H9 (cell line): Measurements from ENCODE around the gene ROBO2. TPM values are rescaled to one million over a fixed set of nuclear protein-coding genes. Genes with fewer than 3 reads are reported as not detected.

Experiments used
- DNase-seq: peaks from one replicate; pipeline ENCODE4 v3.0.0-alpha.2; 2017
- H2AFZ ChIP-seq: one replicate; pipeline ENCODE4 v1.6.1; 2013; ENCODE audit warnings: mild to moderate bottlenecking, low read length, control low read depth, moderate library complexity
- H2AK5ac ChIP-seq: 2 replicates; pipeline ENCODE4 v1.6.1; 2013; ENCODE audit warnings: low read length, control low read depth, mixed read lengths; ENCODE audit not compliant: insufficient read length
- H2BK120ac ChIP-seq: one replicate; pipeline ENCODE4 v1.6.1; 2013; ENCODE audit warnings: low read depth, mild to moderate bottlenecking, low read length, control low read depth, inconsistent platforms; ENCODE audit not compliant: poor library complexity, severe bottlenecking
- H2BK12ac ChIP-seq: 2 replicates; pipeline ENCODE4 v1.6.1; 2013; ENCODE audit warnings: low read length, control low read depth, mixed read lengths, low read depth; ENCODE audit not compliant: insufficient read length
- H2BK15ac ChIP-seq: 2 replicates; pipeline ENCODE4 v1.6.1; 2013; ENCODE audit warnings: low read depth, low read length, control low read depth
- H2BK20ac ChIP-seq: one replicate; pipeline ENCODE4 v1.6.1; 2013; ENCODE audit warnings: low read depth, mild to moderate bottlenecking, low read length, control low read depth, inconsistent platforms; ENCODE audit not compliant: poor library complexity, severe bottlenecking
- H2BK5ac ChIP-seq: 2 replicates; pipeline ENCODE4 v1.6.1; 2013; ENCODE audit warnings: low read length, control low read depth, mixed read lengths; ENCODE audit not compliant: insufficient read length
- H3K14ac ChIP-seq: 2 replicates; pipeline ENCODE4 v1.6.1; 2013; ENCODE audit warnings: low read length, control low read depth; ENCODE audit not compliant: insufficient read depth
- H3K18ac ChIP-seq: 2 replicates; pipeline ENCODE4 v1.6.1; 2013; ENCODE audit warnings: low read depth, mild to moderate bottlenecking, mixed read lengths, low read length, control low read depth; ENCODE audit not compliant: insufficient read length
- H3K23ac ChIP-seq: 2 replicates; pipeline ENCODE4 v1.6.1; 2013; ENCODE audit warnings: low read length, control low read depth, mixed read lengths, low read depth; ENCODE audit not compliant: insufficient read length
- H3K23me2 ChIP-seq: 2 replicates; pipeline ENCODE4 v1.6.1; 2013; ENCODE audit warnings: low read depth, mild to moderate bottlenecking, mixed read lengths, low read length, control low read depth; ENCODE audit not compliant: insufficient read length, poor library complexity, severe bottlenecking
- H3K27ac ChIP-seq: 2 replicates; pipeline ENCODE4 v1.5.1; 2013; ENCODE audit warnings: low read length, control low read depth, mixed read lengths, low read depth; ENCODE audit not compliant: insufficient read length
- H3K27me3 ChIP-seq: 2 replicates; pipeline ENCODE4 v1.6.1; 2013; ENCODE audit warnings: low read length, control low read depth, inconsistent platforms; ENCODE audit not compliant: insufficient read depth
- H3K4ac ChIP-seq: 2 replicates; pipeline ENCODE4 v1.6.1; 2013; ENCODE audit warnings: low read depth, mild to moderate bottlenecking, control low read depth, inconsistent platforms, low read length, moderate library complexity
- H3K4me1 ChIP-seq: 2 replicates; pipeline ENCODE4 v1.6.1; 2013; ENCODE audit warnings: low read length, control low read depth, inconsistent platforms; ENCODE audit not compliant: insufficient read depth
- H3K4me2 ChIP-seq: 2 replicates; pipeline ENCODE4 v1.6.1; 2013; ENCODE audit warnings: low read length, control low read depth, mixed read lengths; ENCODE audit not compliant: insufficient read length, insufficient read depth
- H3K56ac ChIP-seq: 2 replicates; pipeline ENCODE4 v1.6.1; 2013; ENCODE audit warnings: low read depth, mild to moderate bottlenecking, mixed read lengths, low read length, control low read depth; ENCODE audit not compliant: insufficient read length
- H3K79me1 ChIP-seq: 2 replicates; pipeline ENCODE4 v1.6.1; 2013; ENCODE audit warnings: low read depth, mild to moderate bottlenecking, moderate library complexity, low read length, control low read depth, inconsistent platforms; ENCODE audit not compliant: insufficient read depth, poor library complexity, severe bottlenecking
- H3K79me2 ChIP-seq: 2 replicates; pipeline ENCODE4 v1.6.1; 2013; ENCODE audit warnings: low read length, control low read depth, inconsistent platforms; ENCODE audit not compliant: insufficient read depth
- H3K9ac ChIP-seq: 2 replicates; pipeline ENCODE4 v1.6.1; 2013; ENCODE audit warnings: low read length, control low read depth, mixed read lengths; ENCODE audit not compliant: insufficient read length; ENCODE audit errors: extremely low read depth
- H3K9me3 ChIP-seq: one replicate; pipeline ENCODE4 v1.6.1; 2013; ENCODE audit warnings: low read depth, low read length, inconsistent platforms; ENCODE audit not compliant: control insufficient read depth
- H3T11ph ChIP-seq: one replicate; pipeline ENCODE4 v1.6.1; 2013; ENCODE audit warnings: mild to moderate bottlenecking, low read length, control low read depth, inconsistent platforms
- H4K20me1 ChIP-seq: one replicate; pipeline ENCODE4 v1.6.1; 2013; ENCODE audit not compliant: control insufficient read depth, insufficient read length, insufficient read depth
- H4K5ac ChIP-seq: 2 replicates; pipeline ENCODE4 v1.6.1; 2013; ENCODE audit warnings: low read depth, mild to moderate bottlenecking, mixed read lengths, low read length, control low read depth; ENCODE audit not compliant: insufficient read length
- H4K8ac ChIP-seq: replicated peaks from 2 replicates; pipeline ENCODE4 v1.6.1; 2013; ENCODE audit warnings: low read length, control low read depth, mixed read lengths, low read depth; ENCODE audit not compliant: insufficient read length
- H4K91ac ChIP-seq: 2 replicates; pipeline ENCODE4 v1.6.1; 2013; ENCODE audit warnings: low read depth, mild to moderate bottlenecking, moderate library complexity, mixed read lengths, low read length, control low read depth; ENCODE audit not compliant: insufficient read length
- H3K27ac Mint-ChIP-seq, 3 experiments: 2 replicates in 2 of 3; 3 replicates in 1 of 3; pipeline ENCODE4 v1.8.0; 2020 to 2021; ENCODE audit warnings: mixed read lengths in 3 of 3, mild to moderate bottlenecking in 1 of 3, moderate library complexity in 1 of 3
- H3K27me3 Mint-ChIP-seq: 2 replicates; pipeline ENCODE4 v1.8.0; 2021; ENCODE audit warnings: low read depth, mild to moderate bottlenecking, moderate library complexity, mixed read lengths
- H3K36me3 Mint-ChIP-seq, 3 experiments: 2 replicates in 2 of 3; 3 replicates in 1 of 3; pipeline ENCODE4 v1.8.0; 2020 to 2021; ENCODE audit warnings: low read depth in 3 of 3, mixed read lengths in 3 of 3; ENCODE audit not compliant: insufficient read depth in 1 of 3
- H3K4me1 Mint-ChIP-seq, 2 experiments: 2 replicates each; pipeline ENCODE4 v1.8.0; 2020; ENCODE audit warnings: mixed read lengths in 2 of 2
- H3K4me3 Mint-ChIP-seq, 2 experiments: 2 replicates in 1 of 2; 3 replicates in 1 of 2; pipeline ENCODE4 v1.8.0; 2020 to 2021; ENCODE audit warnings: mild to moderate bottlenecking in 2 of 2, mixed read lengths in 2 of 2, moderate library complexity in 1 of 2
- H3K9me3 Mint-ChIP-seq, 2 experiments: 2 replicates in 1 of 2; 3 replicates in 1 of 2; pipeline ENCODE4 v1.8.0; 2020; ENCODE audit warnings: mild to moderate bottlenecking in 2 of 2, mixed read lengths in 2 of 2, moderate library complexity in 1 of 2
- CTCF ChIP-seq: fragments of 200-600 bp; sonication (generic); conservative IDR thresholded peaks from 3 replicates; pipeline ENCODE4 v1.8.0; 2021; ENCODE audit warnings: antibody characterized with exemption, mild to moderate bottlenecking
- WGBS: extraction: QIAGEN DNeasy Blood & Tissue Kit; methylation state at CpG from one replicate; pipeline ENCODE4 v1.1.7; 2013; ENCODE audit warnings: missing lambda C conversion rate, low lambda C conversion rate, mixed read lengths; ENCODE audit not compliant: insufficient read length; ENCODE audit errors: extremely low coverage; 5-methylcytosine and 5-hydroxymethylcytosine counted together
- total RNA-seq: library from RNA; stranded (reverse); gene quantifications from 2 replicates; pipeline ENCODE4 v1.2.1, GENCODE V29; 2021

Gene ROBO2
- total RNA-seq, 1 experiment from 2014 or later = 2.3 TPM

DNA sequence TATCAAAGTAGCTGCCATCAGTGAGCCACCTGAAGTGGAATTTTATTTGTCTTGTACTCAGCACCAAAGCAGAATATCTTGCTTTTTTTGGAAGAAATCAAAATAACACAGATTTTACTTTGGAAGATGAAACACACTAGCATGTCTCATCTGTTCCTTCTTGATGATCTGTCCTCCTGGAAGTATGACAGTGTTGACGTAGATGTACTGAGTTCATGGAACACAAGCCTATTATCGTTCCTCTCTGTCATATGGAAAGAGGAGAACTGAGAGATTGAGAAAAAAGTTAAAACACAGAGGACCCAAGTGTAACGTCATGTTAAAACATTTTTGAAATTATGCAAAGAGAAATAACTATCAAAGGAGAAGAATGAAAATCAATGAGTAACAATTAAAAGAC is 340.2 kb downstream of the ROBO2 start:
- no peak overlapping the region for H2BK5ac ChIP-seq
- H3K4ac ChIP-seq = no peak overlapping the region
- H3K27ac Mint-ChIP-seq = no peak overlapping the region

More for the DNA sequence above, 340.2 kb downstream of the ROBO2 start:
- no peak overlapping the region for H3T11ph ChIP-seq
- H3K4me2 ChIP-seq = no peak overlapping the region
- no peaks in the 10 kb centered on the region for H3K9me3 ChIP-seq
- H4K8ac ChIP-seq = no peak overlapping the region
- H2BK20ac ChIP-seq = no peak overlapping the region
- WGBS = no CpG with 5 or more reads among the region's 3 CpGs
- no peaks in the 10 kb centered on the region for H3K27me3 Mint-ChIP-seq
- no peak overlapping the region for H3K56ac ChIP-seq
- H2BK12ac ChIP-seq = no peak overlapping the region
- no peak for TF ChIP-seq CTCF
- no peaks in the 10 kb centered on the region for H3K79me2 ChIP-seq
- H3K4me1 ChIP-seq = no peaks in the 10 kb centered on the region
- H2AFZ ChIP-seq = no peak overlapping the region
- no peak overlapping the region for H3K14ac ChIP-seq
- H4K20me1 ChIP-seq = no peaks in the 10 kb centered on the region
- H3K4me1 Mint-ChIP-seq = peaks cover 11 to 12% of the 10 kb centered on the region in 2 experiments
- no peak overlapping the region for H3K23ac ChIP-seq
- no peak overlapping the region for H2BK120ac ChIP-seq
- no peaks in the 10 kb centered on the region for H3K23me2 ChIP-seq
- H3K18ac ChIP-seq = no peak overlapping the region
- no peak overlapping the region for H2AK5ac ChIP-seq
- no peaks in the 10 kb centered on the region for H3K27me3 ChIP-seq
- no peaks in the 10 kb centered on the region for H3K79me1 ChIP-seq
- H3K4me3 Mint-ChIP-seq = no peak overlapping the region
- no peak overlapping the region for H3K27ac ChIP-seq
- no peak for DNase-seq
- H4K5ac ChIP-seq = no peak overlapping the region
- H2BK15ac ChIP-seq = no peak overlapping the region
- H4K91ac ChIP-seq = no peak overlapping the region
- H3K36me3 Mint-ChIP-seq = no peaks in the 10 kb centered on the region
- H3K9me3 Mint-ChIP-seq = no peaks in the 10 kb centered on the region
- no peak overlapping the region for H3K9ac ChIP-seq
